HL-60/S4 treated with retinoic acid at 250 ng/mL for 4 days and 3 days (cell line): ENCODE data around the gene ANKRD11.
"Not testable (repeated sequence)": the region's sequence is repeated elsewhere in the genome, so short reads cannot be mapped to it uniquely, and the experiment has no call there.

Experiments
- in situ Hi-C: fragments of 300-500 bp; cut with MboI; formaldehyde crosslinking; loops from 2 replicates; pipeline ENCODE4 v1.7.0; 2022; ENCODE audit warnings: low sequenced_read_pairs

ANKRD11 gene

GRCh38 chr16:89482150-89482816 is 8.1 kb downstream of the ANKRD11 start:
- in situ Hi-C loops: no loop called here

GRCh38 chr16:89481356-89481955 is 8.9 kb downstream of the ANKRD11 start:
- in situ Hi-C loops: no loop called here

GRCh38 chr16:89478576-89479221 is 11.7 kb downstream of the ANKRD11 start:
- in situ Hi-C loops: no loop called here

- in situ Hi-C loops: no loop called here
Observed at GRCh38 chr16:89476811-89477261, 13.5 kb downstream of the ANKRD11 start.

GRCh38 chr16:89476379-89476778 is 14.0 kb downstream of the ANKRD11 start:
- in situ Hi-C loops: no loop called here

GRCh38 chr16:89475144-89475543 is 15.2 kb downstream of the ANKRD11 start:
- in situ Hi-C loops: no loop called here

- in situ Hi-C loops: no loop called here
Observed at GRCh38 chr16:89473791-89474414, 16.5 kb downstream of the ANKRD11 start.

- in situ Hi-C loops: no loop called here
Observed at GRCh38 chr16:89473136-89473712, 17.1 kb downstream of the ANKRD11 start.

GRCh38 chr16:89472711-89473075 is 17.7 kb downstream of the ANKRD11 start:
- in situ Hi-C loops: no loop called here

GRCh38 chr16:89467382-89467781 is 23.0 kb downstream of the ANKRD11 start:
- in situ Hi-C loops: no loop called here

GRCh38 chr16:89466920-89467319 is 23.4 kb downstream of the ANKRD11 start:
- in situ Hi-C loops: no loop called here

GRCh38 chr16:89463312-89463711 is 27.0 kb downstream of the ANKRD11 start:
- in situ Hi-C loops: not testable (repeated sequence)

- in situ Hi-C loops: not testable (repeated sequence)
Observed at GRCh38 chr16:89462639-89463038, 27.7 kb downstream of the ANKRD11 start.

- in situ Hi-C loops: not testable (repeated sequence)
Observed at GRCh38 chr16:89461890-89462289, 28.5 kb downstream of the ANKRD11 start.

- in situ Hi-C loops: no loop called here
Observed at GRCh38 chr16:89460556-89460955, 29.8 kb downstream of the ANKRD11 start.

GRCh38 chr16:89458967-89459366 is 31.4 kb downstream of the ANKRD11 start:
- in situ Hi-C loops: no loop called here

GRCh38 chr16:89458551-89458950 is 31.8 kb downstream of the ANKRD11 start:
- in situ Hi-C loops: no loop called here

- in situ Hi-C loops: no loop called here
Observed at GRCh38 chr16:89456419-89456959, 33.9 kb downstream of the ANKRD11 start.

GRCh38 chr16:89455692-89456091 is 34.7 kb downstream of the ANKRD11 start:
- in situ Hi-C loops: no loop called here

GRCh38 chr16:89455178-89455577 is 35.2 kb downstream of the ANKRD11 start:
- in situ Hi-C loops: no loop called here
